HG02571 (cell line): ENCODE data around the gene CD93.

ENCODE experiments used
- ATAC-seq: cut with Tn5 transposase; IDR thresholded peaks from one replicate; pipeline ENCODE4 v1.9.1; 2021; ENCODE audit warnings: mild to moderate bottlenecking, moderate library complexity; ENCODE audit not compliant: unreplicated experiment

The CD93 gene, protein sequence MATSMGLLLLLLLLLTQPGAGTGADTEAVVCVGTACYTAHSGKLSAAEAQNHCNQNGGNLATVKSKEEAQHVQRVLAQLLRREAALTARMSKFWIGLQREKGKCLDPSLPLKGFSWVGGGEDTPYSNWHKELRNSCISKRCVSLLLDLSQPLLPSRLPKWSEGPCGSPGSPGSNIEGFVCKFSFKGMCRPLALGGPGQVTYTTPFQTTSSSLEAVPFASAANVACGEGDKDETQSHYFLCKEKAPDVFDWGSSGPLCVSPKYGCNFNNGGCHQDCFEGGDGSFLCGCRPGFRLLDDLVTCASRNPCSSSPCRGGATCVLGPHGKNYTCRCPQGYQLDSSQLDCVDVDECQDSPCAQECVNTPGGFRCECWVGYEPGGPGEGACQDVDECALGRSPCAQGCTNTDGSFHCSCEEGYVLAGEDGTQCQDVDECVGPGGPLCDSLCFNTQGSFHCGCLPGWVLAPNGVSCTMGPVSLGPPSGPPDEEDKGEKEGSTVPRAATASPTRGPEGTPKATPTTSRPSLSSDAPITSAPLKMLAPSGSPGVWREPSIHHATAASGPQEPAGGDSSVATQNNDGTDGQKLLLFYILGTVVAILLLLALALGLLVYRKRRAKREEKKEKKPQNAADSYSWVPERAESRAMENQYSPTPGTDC

DNA sequence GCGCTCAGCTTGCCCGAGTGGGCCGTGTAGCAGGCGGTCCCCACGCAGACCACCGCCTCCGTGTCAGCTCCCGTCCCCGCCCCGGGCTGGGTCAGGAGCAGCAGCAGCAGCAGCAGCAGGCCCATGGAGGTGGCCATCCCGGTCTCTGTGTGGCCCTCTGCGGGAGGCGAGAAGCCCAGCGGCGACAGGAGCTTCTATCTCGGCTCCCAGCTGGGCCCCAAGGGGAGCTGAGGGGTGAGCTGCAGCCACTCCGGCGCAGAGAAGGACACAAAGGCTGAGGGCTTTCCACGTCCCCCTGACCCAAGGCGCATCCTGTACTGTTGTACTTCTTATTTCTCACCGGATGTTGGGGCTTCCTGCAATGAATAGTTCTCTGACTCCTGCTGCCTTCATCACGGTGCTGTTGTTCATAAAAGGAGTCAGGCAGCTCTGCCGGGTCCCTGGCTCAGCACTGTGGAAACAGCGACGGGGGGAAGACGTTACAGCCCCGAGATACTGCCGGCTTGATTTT lies at the start of gene CD93:
CD93 (minus strand) TSS at position 269 of the 511 bp plus-strand sequence; CDS start at position 137, 132 bp downstream.
- no peak for ATAC-seq

DNA sequence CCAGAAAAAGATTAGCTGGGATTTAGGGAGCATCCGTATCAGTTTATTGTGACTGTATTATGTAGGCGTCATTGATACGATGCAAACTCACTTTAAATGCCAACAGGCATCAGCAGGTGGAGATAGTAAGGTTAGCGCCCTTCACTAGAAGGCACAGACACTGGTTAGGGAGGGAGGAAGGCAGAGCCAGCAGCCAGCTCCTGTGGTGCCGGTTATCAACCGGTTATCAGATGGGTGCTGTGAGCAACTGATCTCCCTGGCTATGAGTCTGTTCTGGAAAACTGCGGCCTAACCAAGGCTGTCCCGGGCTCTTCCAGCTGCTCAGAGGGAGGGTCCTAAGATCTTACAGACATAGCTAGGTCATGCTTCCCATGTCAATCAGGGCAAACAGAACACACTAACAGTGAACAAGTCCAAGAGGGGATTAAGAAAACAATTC lies 47.5 kb upstream of the CD93 start:
- ATAC-seq = no peak

DNA sequence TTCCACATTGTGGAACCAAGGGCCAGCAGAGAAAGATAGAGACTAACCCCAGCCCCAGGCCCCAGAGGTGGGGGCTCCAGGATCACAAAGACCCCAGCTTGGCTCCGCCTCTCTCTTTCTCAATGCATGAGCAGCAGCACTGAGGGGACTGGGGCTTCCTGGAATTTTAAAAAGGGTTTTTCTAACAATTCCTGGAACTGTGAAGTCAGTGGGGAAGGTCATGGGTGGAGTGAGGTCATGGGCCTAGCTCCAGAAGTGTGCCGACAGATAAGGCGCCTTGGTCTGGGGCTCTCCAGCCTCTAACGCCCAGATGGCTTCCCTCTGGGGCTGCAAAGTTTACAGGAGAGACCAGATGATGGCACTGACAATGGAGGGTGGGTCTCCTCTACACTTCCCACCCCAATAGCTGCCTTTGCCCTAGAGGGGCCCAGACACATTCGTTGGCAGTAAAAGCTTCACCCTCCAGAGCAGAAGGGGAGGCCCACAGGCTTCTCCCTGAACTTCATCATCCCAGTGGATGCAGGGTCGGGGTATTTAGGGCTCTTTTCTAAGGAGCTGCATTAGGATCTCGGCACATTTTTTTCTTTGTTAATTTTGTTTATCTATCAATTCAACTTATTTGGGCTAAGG lies 46.9 kb upstream of the CD93 start:
- ATAC-seq = no peak

DNA sequence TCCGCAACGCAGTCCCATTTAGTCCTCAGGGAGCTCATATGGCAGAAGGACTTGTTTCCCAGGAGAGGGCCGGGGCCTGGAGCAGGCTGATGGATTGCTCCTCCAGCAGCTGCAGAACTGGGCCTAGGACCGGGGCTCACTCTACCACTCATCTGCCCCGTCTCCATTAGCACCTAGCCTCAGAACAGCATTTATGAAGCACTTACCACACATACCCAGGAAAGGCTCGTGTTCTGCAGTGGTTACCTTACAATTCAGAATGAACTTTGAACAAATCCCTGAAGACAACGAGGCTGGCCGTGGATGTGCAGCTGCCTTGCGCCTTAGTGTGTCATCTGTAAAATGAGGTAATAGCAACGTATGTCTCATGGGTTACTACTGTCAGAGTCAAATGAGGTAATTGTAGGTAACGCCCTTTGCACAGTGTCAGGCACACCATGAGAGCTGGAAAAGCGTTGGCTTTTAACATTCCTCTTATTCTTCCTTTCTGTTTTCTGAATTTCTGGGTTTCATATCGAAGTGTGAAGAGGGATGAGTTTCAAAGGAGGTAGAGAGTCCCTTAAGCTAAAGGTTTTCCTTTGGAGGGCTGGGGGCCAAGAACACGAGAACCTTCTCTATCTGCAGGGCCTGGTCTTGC lies 46.3 kb upstream of the CD93 start:
- no peak for ATAC-seq

DNA sequence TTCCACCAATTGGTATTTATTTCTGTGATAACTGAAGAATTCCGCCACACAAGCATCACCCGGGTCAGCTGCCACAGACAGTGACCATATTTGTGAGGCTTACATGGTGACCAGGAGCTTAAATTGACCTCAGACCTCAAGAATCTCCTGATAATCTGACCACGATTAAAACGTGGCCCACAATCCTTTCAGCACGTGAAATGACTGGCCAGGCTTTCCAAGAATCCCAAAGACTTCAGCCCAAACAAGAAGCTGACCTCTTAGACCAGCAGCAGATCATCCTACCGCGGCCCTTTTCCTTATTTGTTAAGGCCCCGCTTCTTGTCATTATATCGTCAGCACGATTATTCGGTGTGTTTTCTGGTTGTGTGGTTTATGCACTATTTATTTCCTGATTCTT lies 45.6 kb upstream of the CD93 start:
- no peak for ATAC-seq

DNA sequence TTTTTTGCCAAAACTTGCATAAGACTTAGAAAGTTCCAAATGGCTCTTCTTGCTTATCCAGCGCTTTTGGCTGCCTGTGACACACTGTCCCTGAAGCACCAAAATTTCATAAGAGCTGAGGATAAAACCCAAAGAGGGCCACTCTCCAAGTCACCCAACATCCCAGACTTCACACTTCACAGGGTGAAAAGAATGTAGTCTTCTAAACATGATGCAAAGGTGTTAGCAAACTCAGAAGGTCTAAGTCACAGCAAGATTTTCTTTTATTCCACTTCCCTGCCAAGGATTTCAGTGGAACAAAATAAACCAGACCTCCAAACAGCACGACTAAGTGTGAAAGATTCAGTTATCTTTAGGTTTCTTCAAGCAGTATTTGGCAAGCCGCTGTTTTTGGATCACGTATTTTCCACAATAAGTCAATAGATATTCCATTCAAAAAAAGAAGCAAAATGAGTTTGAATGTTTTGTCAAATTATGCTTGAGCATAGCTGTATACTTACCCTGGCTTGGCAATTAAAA lies 44.6 kb upstream of the CD93 start:
- ATAC-seq = no peak

DNA sequence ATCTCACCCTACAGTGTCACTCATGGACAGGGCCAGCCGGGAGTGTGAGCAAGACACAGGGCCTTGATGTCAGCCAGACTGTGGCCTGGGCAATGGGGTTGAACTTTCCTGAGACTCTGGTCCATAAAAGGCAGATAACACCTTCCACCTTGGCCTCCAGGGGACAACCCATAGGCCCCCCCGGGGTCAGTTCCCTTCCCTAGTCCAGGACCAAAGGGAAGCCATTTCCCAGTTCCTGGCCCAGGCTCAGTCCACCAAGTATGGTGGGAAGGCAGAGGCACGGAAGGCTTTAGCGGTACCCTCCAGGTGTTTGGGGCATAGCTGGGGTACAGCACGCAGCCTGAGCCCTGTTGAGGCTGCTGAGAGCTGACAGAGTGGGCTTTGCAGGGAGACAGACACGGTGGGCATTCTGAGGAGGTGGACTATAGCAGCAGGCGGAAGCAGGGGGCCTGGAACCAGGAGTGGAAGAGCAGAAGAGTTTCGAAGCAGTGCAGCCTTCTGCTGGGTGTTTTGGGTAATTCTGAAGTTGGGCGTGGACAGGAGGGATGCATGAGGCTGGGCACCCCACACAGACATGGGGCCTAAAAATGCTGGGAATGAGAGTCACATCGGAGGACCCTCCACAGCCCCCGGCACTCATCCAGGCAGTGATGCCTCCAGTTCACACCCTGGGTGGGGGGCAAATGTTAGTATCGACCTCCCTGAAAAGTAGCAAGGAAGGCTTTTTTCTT lies 43.9 kb upstream of the CD93 start:
- ATAC-seq = no peak

DNA sequence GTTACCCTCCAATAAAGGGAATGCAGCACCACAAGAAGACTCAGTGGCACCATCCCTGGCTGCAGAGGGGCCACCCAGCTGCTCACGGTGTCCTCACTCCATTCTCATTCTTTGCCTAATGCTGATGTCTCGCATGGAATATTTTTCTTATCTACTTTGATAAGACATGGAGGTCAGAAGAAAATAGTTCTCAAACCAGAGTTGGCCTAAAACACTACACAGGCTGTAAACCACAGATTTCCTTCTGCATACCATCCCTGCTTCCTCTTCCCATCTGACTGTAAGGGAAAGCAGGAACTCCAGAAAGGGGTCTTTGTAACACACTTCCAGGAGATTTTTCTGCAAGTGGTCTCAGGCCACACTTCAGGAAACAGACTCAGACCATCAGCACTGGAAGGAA lies 43.1 kb upstream of the CD93 start:
- ATAC-seq = no peak

DNA sequence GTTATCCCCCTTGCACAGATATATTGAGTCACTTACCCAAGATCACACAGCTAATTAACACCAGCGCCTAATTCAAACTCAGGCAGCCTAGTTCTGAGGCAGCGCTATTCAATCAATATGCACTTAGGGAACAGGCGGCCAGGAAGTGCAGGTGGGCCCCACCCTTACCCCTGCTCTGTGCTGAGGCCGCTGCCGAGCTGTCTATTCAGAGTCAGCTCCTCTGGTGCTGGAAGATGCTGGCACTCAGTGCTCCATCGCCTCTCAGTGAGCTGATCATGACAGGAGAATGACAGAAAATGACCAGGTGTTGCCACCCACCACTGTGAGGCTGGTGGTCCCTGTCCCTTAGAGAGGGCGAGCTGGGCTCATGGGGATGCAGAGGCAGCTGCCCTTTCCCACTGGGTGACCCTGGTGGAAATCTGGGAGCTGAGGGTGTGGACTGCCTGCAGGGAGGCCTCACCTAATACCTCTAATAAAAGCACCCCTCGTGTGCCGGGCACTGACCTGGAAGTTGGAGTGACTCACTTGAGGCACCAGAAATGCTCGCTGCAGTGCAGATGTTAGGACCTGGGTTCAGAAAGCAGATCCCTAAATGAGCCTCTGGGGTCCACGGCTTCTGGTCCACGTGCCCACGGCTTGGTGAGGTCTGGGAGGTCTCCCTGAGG lies 42.5 kb upstream of the CD93 start:
- no peak for ATAC-seq

DNA sequence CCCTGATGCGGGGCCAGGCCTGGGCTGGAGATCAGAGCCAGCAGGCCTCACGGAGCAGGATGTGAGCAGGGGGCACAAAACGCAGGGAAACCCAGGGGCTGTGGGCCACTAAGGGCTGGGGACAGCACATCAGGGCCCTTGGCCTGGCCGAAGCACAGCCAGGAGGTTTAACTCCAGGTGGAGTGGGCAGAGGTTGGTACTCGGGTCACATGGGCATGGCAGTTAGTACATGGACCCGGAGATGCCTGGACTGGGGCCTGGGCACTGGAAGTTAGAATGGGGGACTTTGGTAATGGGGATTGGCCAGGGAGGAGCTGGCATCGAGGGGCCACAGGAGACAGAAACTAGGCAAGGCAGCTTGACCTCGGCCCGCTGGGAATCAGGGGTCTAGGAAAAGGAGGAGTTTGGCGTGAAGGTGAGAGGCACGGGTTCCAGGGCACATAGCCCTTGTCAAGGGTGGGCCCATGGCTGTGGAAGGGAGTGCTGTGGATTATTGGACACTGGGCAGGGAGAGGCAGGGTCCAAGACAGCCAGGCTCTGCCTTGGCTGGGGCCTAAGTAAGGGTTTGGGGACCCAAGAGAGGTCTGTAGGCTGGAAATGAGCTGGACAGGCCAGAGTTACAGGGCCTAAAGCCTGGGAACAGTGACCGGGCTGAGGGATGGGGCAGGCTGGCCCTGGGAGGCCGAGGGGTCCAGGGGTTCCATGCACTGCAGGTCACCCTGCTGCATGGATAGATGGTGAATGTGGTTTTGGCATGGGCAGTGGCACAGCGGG lies 41.6 kb upstream of the CD93 start:
- no peak for ATAC-seq

DNA sequence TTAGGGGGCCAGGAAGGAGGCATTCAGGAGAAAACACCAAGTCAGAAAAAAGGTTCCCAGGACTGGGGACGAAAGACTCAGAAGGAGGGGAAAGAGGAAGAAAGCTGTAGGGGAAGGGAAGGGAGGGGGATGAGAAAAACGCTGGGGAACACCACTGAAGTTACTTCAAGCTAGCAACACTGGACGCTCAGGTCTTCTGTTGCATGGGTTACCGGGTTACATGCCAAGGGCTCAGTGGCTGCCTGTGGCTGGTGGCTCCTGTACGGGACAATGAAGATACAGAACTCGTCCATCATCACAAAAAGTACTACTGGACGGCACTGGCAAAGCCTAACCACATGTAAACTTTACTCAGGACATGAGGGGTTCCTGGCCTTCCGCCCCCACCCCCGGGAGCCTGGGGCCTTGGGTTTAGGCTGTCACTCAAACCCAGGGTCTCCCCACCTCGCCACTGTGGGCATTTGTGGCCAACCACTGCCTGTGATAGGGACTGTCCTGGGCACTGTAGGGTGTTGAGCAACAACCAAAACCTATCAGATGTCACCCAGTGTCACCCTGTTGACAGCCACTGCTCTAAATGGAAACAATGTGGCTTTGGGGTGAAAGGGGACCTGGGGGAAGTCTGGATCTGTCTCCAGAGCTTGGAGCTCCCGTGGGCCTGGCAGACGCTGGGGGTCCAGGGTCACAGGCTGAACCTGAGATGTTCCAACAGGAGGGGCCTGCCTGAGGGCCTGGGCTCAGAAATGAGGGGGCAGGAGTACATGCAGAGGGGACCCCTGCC lies 40.3 kb upstream of the CD93 start:
- no peak for ATAC-seq

DNA sequence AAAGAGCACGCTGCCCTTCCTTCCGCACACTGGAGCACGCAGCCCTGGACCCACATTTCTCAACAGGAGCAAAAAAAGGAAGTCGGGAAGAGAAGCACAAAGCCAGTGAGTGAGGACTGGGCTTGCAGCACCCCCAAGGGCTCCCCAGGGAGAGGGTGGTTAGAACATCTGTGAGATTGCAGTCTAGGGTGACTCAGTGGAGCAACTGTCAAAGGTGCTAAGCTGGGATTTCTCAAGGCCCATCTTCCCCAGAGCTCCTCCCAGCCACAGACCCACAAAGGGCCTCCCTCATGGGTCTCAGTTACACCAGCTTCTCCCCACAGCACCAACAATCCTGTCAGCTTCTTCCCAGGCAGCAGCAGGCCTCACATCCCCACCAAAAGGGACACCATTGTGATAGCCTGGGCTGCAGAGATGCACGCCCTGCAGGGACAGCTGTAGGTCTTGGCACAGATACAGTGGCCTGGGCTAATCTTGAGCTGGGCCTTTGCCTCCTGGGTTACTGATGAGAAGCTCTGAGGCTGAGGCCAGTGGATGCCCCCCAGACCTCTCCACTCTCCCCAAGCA lies 39.6 kb upstream of the CD93 start:
- no peak for ATAC-seq

DNA sequence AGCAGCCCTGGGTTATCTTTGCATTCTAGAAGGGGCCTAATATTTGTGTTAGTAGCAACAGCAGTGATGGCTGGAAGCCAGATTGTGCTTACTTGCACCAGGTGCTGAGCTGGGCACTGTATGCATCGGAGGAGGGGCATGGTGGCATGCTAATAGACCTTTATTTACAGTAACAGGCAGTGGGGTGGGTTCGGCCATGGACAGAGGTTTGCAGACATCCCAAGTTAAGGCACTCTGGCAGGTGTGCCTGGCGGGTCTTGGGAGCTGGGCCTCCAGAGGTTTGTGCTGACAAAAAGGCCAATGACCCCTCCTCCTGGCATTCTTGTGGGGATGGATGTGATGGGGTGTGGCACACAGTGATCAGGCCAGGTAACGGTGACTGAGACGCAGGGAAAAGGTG lies 39.0 kb upstream of the CD93 start:
- ATAC-seq = no peak

DNA sequence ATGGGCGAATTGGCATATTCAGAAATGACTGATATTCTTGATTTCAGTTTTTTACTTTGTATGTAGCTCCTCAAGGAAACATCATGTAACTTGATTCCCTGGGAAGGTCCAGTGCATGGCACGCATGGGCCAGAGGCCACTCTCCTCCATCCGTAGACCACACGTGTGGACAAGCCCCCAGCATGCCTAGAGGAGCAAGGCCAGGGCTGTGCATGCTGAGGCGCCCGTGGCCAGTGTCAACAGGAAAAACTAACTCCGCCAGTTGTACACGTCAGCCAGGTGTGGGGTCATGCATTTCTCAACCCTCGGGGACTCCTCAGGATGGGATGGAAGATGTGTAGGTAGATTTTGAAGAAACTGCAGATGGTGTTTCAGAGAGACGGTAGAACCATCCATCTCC lies 37.8 kb upstream of the CD93 start:
- no peak for ATAC-seq

DNA sequence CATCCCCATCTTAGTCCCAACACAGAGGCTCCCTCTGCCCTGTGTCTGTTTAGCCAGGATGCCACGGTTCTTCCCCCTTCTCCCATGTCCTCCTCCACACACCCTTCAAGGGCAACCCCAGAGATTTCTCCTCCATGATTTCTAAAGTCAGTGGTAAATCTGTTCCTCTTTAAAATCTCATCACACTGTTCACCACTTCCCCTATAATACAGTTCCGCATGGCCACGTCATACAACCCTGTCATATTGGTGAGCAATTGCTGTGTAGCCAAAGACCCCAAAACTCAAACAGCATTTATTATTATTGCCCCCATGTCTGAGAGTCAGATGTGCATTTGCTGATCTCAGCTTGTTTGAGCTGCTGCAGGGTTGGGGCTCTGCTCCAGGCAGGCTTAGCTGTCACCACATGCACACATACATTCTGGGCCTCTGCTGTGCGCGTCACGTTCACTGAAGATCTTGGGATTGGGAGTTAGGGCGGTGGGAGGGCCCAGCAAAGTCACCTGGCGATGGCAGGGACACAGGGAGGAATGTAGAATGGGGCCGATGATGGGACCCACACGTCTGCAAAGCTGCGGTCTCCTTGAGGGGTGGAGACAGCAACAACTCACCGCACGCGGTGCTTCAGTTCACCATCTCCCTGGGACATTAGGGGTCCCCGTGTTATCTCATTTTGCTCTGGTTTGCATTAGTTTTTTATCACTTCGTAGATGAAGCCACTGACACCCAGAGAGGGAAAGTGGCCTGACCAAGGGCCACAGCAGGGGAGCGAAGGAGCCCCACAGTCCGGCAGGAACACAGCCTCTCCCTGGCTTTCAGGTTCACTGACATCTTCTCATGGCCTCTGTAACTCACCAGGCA lies 36.9 kb upstream of the CD93 start:
- ATAC-seq = no peak

DNA sequence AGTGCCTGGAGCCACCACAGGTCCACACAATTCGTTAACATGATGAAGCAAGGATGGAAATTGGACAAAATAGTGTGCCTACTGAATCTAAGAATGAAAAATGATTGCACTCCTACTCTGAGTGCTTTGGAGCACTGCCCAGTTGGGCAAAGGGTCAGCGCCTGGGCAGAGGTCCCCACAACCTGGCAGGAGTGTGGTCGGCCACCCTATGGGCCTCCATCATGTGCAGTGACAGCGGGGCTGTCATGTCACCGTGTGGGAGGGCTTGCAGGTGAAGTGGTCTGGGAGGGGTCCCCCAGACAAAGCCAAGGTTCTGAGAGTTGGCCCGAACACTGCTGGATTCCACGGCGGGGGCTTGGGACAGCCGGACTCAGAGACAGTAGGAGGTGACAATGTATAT lies 36.2 kb upstream of the CD93 start:
- ATAC-seq = no peak

DNA sequence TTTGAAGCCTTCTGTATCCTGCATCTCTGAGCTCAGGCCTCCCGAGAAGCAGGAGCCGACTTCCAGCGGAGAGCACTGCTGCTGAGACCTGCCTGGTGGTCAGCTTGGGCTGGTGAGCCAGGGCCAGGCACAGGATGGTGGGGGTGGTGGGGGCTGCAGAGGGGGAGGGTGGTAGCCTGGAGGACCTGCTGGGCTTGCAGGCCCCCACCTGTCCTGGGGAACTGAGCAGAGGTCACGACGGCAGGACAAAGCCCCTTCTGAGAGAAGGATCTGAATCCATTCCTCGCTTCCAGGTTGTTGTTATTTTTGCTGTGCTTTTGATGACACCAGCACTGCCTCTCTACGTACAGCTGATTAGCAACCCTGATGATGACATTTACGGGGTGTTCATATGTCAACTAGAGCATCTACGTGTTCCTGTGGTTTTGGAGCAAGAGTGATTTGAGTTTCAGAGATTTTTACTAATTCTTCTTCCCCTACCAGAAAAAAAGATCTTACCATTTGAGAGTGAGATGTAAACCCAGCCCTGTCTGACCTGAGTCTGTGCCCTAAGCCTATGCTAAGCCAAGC lies 35.7 kb upstream of the CD93 start:
- no peak for ATAC-seq
